Neural progenitor cell (in vitro differentiated cells): ENCODE measurements around the gene FOXO6.

Experiments used
- EZH2 ChIP-seq: fragments of 200-600 bp; sonication (generic); IDR thresholded peaks from 2 replicates; pipeline ENCODE4 v1.6.1; 2017; ENCODE audit warnings: antibody characterized with exemption, mild to moderate bottlenecking, moderate library complexity
- EZH2phosphoT487 ChIP-seq: fragments of 200-600 bp; sonication (generic); IDR thresholded peaks from 2 replicates; pipeline ENCODE4 v1.6.1; 2017; ENCODE audit warnings: antibody characterized with exemption
- TF ChIP-seq, protein P1 (sequence below): fragments of 200-600 bp; sonication (generic); IDR thresholded peaks from 2 replicates; pipeline ENCODE4 v1.5.1; 2017; ENCODE audit warnings: antibody characterized with exemption, mild to moderate bottlenecking

DNA sequence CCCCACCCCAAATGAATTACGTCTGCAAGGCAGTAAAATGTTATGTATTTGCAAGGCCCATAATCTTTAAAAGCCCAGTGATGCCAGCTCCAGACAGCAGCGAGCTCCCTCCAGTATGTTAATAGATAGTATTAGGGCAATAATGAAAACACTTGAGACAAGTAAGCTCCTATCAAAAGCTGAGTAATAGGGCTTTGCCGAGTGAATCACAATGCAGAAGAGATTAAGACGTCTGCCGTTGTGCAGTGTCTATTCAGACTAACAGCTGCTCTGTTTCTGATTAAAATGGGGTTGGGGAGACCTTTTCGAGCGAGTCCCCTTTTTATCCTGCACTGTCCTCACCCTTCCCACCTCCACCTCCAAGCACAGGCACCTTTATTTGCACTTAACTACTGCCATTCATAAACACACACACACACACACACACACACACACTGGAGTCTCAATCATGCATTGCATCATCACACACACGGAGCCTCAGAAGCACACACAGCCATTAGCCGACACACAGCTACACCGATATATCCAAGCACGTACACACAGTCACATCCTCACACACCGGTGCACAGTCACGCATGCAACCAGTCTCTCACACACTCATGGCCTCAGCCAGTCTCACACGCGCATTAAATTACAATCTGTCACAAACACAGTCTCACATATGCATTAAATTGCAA is 46.0 kb upstream of the FOXO6 start:
- TF ChIP-seq EZH2 (no peak), EZH2phosphoT487 (no peak)
- TF ChIP-seq, protein P1, sequence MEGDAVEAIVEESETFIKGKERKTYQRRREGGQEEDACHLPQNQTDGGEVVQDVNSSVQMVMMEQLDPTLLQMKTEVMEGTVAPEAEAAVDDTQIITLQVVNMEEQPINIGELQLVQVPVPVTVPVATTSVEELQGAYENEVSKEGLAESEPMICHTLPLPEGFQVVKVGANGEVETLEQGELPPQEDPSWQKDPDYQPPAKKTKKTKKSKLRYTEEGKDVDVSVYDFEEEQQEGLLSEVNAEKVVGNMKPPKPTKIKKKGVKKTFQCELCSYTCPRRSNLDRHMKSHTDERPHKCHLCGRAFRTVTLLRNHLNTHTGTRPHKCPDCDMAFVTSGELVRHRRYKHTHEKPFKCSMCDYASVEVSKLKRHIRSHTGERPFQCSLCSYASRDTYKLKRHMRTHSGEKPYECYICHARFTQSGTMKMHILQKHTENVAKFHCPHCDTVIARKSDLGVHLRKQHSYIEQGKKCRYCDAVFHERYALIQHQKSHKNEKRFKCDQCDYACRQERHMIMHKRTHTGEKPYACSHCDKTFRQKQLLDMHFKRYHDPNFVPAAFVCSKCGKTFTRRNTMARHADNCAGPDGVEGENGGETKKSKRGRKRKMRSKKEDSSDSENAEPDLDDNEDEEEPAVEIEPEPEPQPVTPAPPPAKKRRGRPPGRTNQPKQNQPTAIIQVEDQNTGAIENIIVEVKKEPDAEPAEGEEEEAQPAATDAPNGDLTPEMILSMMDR = no peak
